Ascending aorta (tissue), 2 donors: Measurements from ENCODE around the gene RAVER2. TPM values are rescaled to one million over a fixed set of nuclear protein-coding genes. Genes with fewer than 3 reads are reported as not detected.
"Not testable (repeated sequence)": the region's sequence is repeated elsewhere in the genome, so short reads cannot be mapped to it uniquely, and the experiment has no call there.

Experiments
- DNase-seq, 2 donors: peaks; one replicate each; pipeline ENCODE4 v3.0.0-alpha.2; 2019; ENCODE audit warnings: low spot score in 2 of 2
- H3K27ac ChIP-seq, 2 donors: fragments of 200-600 bp; sonication (generic); one replicate each; pipeline ENCODE4 v1.5.1; 2016 to 2017; ENCODE audit warnings: mild to moderate bottlenecking in 1 of 2
- H3K27me3 ChIP-seq: fragments of 200-600 bp; sonication (generic); one replicate; pipeline ENCODE4 v1.5.1; 2017
- H3K36me3 ChIP-seq, 2 donors: fragments of 200-600 bp; sonication (generic); one replicate each; pipeline ENCODE4 v1.5.1; 2016
- H3K4me1 ChIP-seq, 2 donors: fragments of 200-600 bp; sonication (generic); one replicate each; pipeline ENCODE4 v1.5.1; 2016 to 2017; ENCODE audit warnings: mild to moderate bottlenecking in 1 of 2
- H3K4me3 ChIP-seq, 2 donors: fragments of 200-600 bp; sonication (generic); one replicate each; pipeline ENCODE4 v1.5.1; 2016 to 2017; ENCODE audit warnings: mild to moderate bottlenecking in 1 of 2
- H3K9me3 ChIP-seq, 2 donors: fragments of 200-600 bp; sonication (generic); one replicate each; pipeline ENCODE4 v1.5.1; 2016
- CTCF ChIP-seq, 3 experiments: fragments of 200-600 bp in 2 of 3; fragments of 450-650 bp in 1 of 3; sonication (generic) in 2 of 3; IDR thresholded peaks; one replicate each; pipeline ENCODE4 v1.5.1; 2016 to 2019; ENCODE audit warnings: antibody characterized with exemption in 3 of 3, mild to moderate bottlenecking in 1 of 3, moderate library complexity in 1 of 3
- intact Hi-C: fragments of 100-400 bp; cut with DNase I; formaldehyde crosslinking; loops from one replicate; pipeline ENCODE4 v1.15.1; 2023
- total RNA-seq: library from RNA; depleted of rRNA; stranded (reverse); fragments of >200 nt; gene quantifications from one replicate; pipeline ENCODE4 v1.1.0, GENCODE V29; 2016

The RAVER2 gene
- total RNA-seq, 1 donor from 2014 or later, result 17.7 TPM

DNA sequence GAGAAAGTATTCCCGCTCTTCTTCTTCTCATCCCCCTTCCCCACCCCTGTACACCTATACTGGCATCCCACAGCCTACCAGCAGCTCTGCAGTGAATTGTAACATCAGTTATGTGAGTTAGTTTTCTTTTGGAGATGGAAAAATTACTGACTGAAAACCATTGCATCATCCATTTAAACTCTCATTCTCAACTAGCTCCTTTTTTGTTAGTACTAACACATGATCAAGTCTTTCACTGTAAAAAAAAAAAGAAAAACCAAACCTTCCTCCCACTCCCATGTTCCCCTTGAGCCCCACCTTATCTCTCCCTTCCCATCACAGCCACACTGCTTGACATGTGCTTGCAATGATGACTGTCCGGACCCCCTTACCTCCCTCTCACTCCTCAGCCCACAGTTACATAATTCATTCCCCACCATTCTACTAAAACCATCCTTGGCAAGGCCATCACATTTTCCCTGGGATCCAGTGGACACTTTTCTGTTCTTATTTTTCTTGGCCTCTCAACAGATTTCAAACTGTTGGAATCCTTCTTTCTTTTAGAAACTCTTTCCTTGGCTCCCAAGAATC lies 23.2 kb upstream of the RAVER2 start:
- Histone ChIP-seq H3K4me3 (no peak overlapping the region), H3K36me3 (no peaks in the 10 kb centered on the region), H3K27ac (no peak overlapping the region), H3K9me3 (no peaks in the 10 kb centered on the region), H3K4me1 (no peaks in the 10 kb centered on the region), H3K27me3 (no peaks in the 10 kb centered on the region)
- DNase-seq, result no peak
- intact Hi-C loops, result no loop called here
- TF ChIP-seq CTCF (IDR thresholded peaks at IDR 0.05), result no peak

DNA sequence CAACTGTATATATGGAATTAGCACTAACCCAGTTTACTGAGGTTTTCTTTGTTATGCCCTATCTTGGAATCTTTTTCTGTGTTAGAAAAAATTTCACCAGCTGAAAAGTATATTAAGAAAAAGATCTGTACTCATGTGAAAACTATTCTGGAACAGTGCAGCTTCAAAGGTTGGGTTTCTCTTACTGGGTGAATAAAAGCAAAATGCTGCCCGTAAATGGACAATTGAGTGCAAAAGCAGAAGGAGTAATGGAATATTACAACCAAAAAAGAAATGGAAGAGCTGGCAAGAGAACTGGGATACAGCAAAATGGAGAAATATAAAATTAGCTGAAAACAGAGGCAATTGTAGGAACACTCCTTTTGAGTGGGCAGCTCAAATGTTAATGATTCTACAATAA lies 17.0 kb upstream of the RAVER2 start:
- no peak for DNase-seq
- H3K27ac ChIP-seq, result peak overlapping the region; percentile 59 to 64
- H3K27me3 ChIP-seq, result no peaks in the 10 kb centered on the region
- intact Hi-C loops, result no loop called here
- H3K4me3 ChIP-seq, result no peak overlapping the region
- peaks cover 0 to 3% of the 10 kb centered on the region in 2 donors for H3K4me1 ChIP-seq
- H3K36me3 ChIP-seq, result no peaks in the 10 kb centered on the region
- no peaks in the 10 kb centered on the region for H3K9me3 ChIP-seq
- TF ChIP-seq CTCF (IDR thresholded peaks at IDR 0.05), result no peak

DNA sequence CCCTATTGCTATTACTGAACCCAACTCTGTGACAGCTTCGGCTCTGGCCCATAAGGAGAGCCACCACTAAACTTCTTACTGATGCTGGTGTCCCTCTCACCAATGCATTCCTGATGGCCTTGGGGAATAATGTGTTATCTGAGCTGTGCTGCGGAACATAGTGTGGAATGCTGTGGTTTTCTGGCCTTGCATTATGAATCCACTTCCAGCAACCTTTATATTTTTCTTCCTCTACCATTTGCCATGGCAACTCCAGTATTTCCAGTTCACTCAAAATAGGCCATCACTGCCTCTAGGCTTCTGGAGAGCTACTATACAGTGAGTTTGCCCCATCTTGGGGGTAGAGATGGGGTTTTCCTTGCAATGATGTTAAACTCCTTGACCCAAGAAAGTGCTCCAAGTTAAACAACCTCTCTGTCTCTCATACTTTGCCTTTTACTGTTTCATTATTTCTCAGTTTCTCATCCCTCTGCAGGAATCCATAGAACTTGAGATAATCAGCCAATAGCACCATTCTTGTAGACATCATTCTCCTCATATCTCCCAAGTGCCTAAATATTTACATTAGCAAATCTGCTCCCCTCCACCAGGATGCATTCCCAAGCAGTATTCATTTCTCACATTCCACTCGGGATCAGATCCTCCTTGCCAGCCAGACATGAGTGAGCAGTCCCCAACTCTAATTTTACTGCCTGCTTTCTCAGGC lies 11.1 kb upstream of the RAVER2 start:
- no peaks in the 10 kb centered on the region for H3K27me3 ChIP-seq
- no peaks in the 10 kb centered on the region for H3K9me3 ChIP-seq
- intact Hi-C loops, result no loop called here
- H3K36me3 ChIP-seq, result no peaks in the 10 kb centered on the region
- H3K27ac ChIP-seq, result no peak overlapping the region
- no peak overlapping the region for H3K4me3 ChIP-seq
- DNase-seq, result no peak
- H3K4me1 ChIP-seq, result no peaks in the 10 kb centered on the region
- TF ChIP-seq CTCF (IDR thresholded peaks at IDR 0.05), result no peak

DNA sequence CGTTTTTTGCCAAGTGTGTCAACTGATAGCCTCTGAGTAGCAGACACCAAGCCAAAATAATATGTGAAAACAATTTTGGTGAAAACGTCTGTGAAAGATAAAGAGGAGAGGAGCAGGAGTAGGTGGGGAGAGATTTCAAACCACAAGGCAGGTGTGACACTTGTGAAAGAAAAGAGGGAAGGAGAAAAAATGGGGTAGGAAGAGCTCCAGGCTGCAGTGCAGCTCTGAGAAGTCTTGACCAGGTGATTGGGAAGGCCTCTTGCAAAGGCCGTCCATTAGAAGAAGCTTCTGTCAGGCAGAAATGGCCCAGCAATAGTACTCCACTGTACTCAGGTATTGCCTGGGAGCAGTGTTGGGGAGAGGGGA lies 10.6 kb upstream of the RAVER2 start:
- intact Hi-C loops, result no loop called here
- no peak for TF ChIP-seq CTCF (IDR thresholded peaks at IDR 0.05)

DNA sequence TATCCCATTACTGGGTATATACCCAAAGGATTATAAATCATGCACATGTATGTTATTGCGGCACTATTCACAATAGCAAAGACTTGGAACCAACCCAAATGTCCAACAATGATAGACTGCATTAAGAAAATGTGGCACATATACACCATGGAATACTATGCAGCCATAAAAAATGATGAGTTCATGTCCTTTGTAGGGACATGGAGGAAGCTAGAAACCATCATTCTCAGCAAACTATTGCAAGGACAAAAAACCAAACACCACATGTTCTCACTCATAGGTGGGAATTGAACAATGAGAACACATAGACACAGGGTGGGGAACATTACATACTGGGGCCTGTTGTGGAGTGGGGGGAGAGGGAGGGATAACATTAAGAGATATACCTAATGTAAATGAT lies 4.2 kb upstream of the RAVER2 start:
- intact Hi-C loops, result loop anchor here (10.0 kb wide), 1 partner anchor 324 kb away; no protein-coding TSS in a partner anchor
- not testable (repeated sequence) for H3K4me3 ChIP-seq, H3K36me3 ChIP-seq, H3K27me3 ChIP-seq, H3K4me1 ChIP-seq, DNase-seq, H3K9me3 ChIP-seq, H3K27ac ChIP-seq

More for the DNA sequence above, 10.6 kb upstream of the RAVER2 start:
- no peaks in the 10 kb centered on the region for H3K36me3 ChIP-seq
- no peak for DNase-seq
- H3K27me3 ChIP-seq, result no peaks in the 10 kb centered on the region
- no peaks in the 10 kb centered on the region for H3K4me1 ChIP-seq
- H3K4me3 ChIP-seq, result no peak overlapping the region
- no peak overlapping the region for H3K27ac ChIP-seq
- no peaks in the 10 kb centered on the region for H3K9me3 ChIP-seq

DNA sequence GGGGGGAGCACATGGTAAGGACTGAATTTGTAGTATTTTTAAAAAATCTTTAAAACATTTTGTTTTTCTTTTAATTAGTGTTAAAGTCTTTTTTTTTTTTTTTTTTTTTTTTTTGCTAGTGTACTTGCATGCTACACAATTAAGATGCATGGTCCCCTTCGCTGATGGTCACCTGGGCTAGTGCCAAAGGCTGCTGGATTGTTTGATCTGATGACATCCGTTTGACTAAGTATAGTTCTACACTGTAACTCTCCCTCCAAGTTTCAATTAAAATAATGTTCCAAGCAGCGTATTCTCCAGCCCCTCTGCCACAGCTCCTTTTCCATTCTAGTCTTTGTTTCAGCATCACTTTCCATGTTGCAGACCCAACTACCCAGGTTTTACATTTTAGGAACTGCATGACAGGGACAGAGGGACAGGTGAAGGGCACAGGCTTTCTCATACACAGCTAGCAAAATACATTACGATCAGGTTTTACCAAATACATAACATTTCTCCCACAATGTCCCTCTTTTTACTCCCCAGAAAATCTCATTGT lies 852 bp upstream of the RAVER2 start:
- H3K27me3 ChIP-seq, result no peaks in the 10 kb centered on the region
- no peaks in the 10 kb centered on the region for H3K9me3 ChIP-seq
- H3K27ac ChIP-seq, result peak overlapping the region; percentile 86 to 90
- DNase-seq, result no peak
- intact Hi-C loops, result loop anchor here (2.0 to 10.0 kb wide), 3 partner anchors 57 to 321 kb away; no protein-coding TSS in a partner anchor
- no peak for TF ChIP-seq CTCF (IDR thresholded peaks at IDR 0.05)
- peaks cover 0 to 20% of the 10 kb centered on the region in 2 donors for H3K4me1 ChIP-seq
- H3K4me3 ChIP-seq, result peak overlapping the region; percentile 84 to 87
- no peaks in the 10 kb centered on the region for H3K36me3 ChIP-seq
